Endometrial microvascular endothelial cells (primary cell): ENCODE measurements around the gene MMADHC. TPM values are rescaled to one million over a fixed set of nuclear protein-coding genes. Genes with fewer than 3 reads are reported as not detected.

Experiments
- in situ Hi-C: cut with HindIII; loops from 2 replicates; pipeline ENCODE4 v1.10.0; 2017; ENCODE audit warnings: low sequenced_read_pairs, low pct_unique_long_range_greater_than_20kb; ENCODE audit errors: inconsistent ontology term
- total RNA-seq: library from RNA; depleted of rRNA; stranded (reverse); fragments of >200 nt; gene quantifications from one replicate; pipeline ENCODE4 v1.2.3, GENCODE V29; 2015; ENCODE audit errors: inconsistent ontology term

MMADHC gene
- total RNA-seq, 1 donor from 2014 or later, result 127 TPM

DNA sequence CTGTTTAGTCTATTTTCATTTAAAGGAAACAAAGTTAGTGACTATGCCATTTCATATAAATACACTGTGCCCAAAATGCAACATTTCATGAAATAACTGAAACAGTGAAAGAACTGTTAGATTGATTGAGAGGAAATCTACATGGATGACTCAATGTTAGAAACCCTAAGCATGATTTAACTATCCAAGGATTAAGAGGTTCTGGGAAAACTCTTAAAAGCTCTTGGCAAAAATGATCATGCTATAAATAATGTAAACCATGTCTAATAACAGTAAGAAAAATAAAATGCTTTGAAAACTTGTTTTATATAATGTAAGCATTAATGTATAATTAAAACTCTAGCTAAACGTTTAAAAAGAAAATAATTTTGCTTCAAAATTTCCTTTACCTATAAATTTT is 23.5 kb downstream of the MMADHC start:
- in situ Hi-C loops, result no loop called here

DNA sequence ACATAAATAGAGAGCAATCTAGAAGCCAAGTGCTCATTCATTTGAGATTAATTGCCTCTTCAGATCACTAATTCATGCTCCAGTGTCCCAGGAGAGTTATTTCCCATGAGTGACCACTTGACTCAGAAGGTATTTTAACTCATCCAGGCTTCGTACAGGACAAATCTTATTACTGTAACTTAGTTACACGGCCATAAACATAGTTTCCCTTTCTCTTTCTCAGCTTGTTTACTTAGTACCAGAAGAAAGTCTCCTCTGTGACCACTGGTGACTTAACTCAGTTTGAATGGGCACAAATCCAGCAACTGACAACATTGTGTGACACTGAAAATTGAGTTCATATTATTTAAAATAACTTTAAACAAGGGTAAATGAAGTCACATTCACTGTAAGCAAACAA is 25.3 kb downstream of the MMADHC start:
- in situ Hi-C loops, result no loop called here

DNA sequence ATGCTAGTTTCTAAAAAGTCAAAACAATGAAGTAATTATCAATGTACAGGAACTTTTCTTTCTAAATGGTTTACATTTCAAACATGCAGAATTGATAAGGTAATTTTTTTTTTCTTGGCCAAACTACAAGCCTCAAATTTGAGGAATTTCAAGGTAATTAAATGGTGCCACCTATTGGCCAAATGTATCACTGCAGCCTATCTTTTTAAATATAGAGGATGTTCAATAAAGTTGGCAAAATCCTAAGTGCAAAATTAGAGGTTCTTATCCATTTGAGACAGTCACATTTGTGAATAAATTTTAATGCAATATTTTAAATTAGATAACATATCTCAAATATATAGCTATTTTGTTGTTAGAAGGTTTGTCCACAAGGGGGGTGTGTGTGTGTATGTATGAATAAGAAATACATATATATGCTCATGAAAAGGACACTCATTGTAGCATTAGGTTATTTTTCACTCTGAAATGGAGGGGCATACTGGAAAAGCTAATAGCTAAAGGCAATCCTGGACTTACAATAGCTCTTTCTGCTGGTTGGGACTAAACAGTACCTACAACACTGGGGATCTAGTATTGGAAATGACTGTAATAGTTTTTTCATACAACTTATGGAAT is 26.2 kb downstream of the MMADHC start:
- in situ Hi-C loops, result no loop called here

DNA sequence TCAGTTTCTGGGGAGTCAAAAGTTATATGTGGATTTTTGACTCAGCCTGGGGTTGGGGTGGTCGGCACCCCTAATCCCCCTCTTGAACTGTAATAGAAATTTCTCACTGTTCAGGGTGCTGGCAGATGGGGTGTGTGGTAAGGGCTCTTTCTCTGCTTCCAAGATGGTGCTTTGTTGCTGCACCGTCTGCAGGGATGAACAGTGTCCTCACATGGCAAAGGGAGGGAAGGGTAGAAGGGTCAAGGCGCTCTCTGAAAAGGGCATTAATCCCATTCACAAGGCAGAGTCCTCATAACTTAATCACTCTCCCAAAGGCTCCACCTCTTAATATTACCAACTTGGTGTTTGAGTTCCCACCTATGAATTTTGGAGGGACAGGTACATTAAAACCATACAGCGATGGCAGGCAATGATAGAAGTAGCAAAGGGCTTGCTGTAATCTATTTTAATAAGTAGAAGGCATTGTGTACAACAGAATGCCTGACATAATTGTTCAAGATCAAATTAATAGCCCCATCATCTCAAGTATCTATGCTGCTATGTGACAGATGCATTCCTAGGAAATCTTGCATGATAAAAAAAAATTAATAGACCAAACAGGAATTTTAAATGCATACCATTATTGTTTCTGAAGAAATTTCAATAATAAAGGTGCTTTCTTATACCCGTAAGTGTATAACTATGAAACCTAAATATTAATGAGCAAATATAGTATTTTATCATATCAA is 28.1 kb downstream of the MMADHC start:
- in situ Hi-C loops, result no loop called here

DNA sequence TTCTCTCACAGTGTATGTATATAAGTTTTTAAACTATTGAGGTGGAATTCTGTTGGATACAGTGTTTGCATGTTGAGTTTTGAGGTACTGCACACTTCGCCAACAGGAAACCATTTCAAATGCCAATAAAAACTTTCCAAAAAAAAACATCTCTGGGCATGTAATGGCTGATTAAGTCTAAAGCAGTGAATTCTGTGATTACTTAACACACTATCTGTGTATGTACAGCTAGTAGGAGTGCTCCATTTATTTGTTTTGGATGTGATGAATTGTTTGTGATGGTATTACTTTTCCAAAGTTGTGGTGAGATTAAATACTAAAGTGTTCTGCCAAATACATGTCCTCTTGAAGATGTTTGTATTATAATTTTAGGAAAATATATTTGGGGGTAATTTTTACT is 31.1 kb downstream of the MMADHC start:
- in situ Hi-C loops, result no loop called here

DNA sequence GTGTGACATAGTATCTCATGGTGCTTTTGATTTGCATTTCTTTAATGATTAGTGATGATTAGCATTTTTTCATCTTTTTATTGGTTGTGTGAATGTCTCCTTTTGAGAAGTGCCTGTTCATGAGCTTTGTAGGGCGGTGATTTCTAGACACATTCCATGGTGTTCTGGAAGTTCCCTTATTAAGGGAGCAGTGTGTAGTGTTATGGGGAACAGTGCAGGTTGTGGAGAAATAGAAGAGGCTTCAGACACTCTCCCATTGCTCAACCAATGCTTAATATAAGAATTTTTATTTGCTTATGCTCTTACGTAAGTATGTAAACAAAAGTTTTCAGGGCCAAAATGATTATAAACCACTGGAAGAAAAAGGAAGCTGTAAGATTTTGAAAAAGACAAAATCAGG is 34.7 kb downstream of the MMADHC start:
- in situ Hi-C loops, result no loop called here

DNA sequence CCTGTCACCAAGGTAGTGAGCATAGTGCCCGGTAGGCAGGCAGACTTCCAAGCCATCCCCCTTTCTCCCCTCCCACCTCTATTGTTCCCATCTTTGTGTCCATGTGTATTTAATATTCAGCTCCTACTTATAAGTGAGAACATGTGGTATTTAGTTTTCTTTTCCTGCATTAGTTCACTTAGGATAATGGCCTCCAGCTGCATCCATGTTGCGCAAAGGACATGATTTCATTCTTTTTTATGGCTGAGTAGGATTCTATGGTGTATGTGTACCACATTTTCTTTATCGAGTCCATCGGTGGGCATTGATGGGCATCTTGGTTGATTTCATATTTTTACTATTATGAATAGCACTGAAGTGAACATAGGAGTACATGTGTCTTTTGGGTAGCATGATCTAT is 35.3 kb downstream of the MMADHC start:
- in situ Hi-C loops, result no loop called here

DNA sequence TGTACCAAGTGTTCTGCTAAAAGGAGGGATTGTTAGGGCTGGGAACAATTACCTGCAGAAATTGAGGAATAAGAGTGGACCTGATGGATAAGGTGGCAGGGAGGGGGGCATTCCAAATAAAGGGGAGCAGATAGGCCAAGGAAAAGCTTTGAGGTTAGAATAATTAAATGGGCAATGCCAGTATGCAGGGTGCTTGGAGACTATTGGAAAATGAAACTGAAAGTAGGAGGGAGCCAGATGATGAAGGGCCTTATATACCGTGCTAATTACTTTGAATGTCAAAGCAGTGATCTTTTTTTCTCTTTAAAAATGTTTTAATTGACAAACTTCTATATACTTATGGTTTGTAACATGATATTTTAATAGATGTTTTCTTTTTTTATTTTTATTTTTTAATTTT is 42.9 kb downstream of the MMADHC start:
- in situ Hi-C loops, result no loop called here

DNA sequence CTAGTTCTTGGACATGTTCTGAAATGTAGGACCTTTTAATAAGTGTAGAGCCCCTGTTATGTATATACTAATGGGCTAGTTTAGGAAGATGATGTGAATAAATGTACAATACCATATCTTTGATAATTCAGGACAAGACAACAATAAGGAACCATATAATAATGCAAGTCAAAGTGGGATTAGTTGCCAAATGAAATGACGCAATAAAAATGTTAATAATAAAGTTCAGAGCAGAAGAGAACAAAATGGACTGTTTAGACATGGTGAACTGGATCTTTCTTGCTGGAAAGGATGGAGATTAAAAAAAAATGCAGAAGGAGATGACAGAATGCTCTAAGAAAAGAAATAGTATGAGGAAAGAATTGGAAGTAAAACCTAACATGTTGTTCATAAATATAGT is 43.7 kb downstream of the MMADHC start:
- in situ Hi-C loops, result no loop called here

DNA sequence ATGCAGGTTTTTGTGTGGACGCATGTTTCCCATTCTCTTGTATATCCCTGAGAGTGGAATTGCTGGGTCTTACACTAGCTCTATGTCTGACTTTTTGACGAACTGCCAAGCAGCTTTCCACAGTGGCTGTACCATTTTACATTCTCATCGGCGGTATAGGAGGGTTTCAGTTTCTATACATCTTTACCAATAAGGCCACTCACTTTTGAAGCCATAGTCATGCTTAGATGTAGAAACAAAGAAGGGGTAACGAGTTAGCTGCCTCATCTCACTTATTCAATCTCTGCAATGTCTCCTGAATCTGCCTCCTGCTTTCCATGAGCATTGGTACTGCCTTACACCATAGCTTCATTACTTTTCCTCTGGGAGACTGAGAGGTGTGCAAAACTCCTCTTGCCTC is 47.4 kb downstream of the MMADHC start:
- in situ Hi-C loops, result no loop called here

DNA sequence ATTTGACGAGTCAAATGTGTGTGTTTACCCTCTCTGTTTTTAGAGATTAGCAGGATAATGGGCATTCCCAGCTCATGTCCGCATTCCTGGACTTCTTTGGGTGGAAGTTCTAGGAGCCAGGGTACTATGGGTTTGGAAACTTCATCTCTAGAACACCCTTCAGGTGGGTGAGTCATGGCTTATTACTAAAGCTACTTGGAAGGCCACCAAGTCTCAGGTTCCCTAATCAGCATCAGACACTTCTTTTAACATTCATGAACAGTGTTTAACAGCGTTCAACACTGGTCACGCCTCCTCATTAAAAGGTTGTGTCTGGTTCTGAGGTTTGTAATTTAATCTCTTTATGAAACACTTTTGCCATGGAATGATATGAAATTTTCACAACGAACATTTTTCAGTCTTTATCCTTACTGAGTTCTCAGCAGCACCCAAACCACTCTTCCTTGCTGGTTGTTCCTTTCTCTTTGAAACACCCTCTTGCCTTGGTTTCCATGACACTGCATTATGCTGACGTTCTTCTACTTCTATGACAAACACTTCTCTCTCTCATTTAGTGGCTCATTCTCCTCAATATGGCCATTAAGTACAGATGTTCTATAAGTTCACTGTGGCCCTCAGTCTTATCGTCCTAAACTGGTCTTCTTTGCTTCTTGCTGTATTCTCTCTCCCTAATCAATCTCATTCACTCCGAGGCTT is 49.3 kb downstream of the MMADHC start:
- in situ Hi-C loops, result no loop called here

DNA sequence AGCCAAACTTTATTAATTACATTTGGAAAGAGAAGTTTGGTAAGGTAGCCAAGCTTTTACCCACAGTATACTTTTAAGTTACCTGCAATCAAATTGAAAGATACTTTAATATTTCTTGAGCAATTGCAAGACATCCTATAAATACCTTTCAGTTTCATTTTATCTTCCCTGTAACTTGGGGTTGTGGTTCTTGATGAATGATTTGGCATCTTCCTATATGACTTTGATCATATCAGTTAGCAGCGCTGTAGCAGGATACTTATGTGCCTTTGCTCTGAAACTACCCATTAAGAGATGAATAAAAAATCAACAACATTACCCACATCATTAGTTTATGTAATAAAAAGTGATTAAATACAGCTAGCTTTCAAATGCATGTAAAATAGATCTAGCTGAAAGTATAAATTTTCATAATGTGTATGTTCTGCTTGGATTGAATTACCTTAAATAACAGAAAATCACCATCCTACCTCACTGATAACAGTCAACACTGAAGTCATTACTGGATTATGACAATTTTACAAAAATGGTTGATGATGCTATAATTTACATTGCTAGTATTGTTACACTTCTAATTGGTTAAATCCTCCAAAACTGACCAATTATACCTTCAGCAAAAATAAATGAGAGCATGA is 50.4 kb downstream of the MMADHC start:
- in situ Hi-C loops, result no loop called here

DNA sequence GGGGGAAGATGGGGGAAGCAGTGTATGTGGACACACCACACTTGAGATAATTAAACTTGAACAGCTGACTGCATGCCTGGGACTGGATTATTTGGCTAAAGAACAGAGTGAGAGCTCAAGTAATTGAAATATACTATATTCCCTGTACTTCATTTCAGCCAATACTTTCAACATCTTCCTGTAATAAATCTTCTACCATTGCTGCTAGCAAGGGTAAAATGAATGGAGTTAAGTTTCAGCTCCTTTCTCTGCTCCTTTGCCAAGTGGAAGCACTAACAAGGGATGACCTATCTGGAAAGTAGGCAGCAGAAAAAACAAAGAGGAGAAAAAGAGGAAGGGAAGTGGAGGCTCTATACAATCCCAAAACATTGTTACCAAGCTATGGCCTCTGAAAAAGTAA is 50.9 kb downstream of the MMADHC start:
- in situ Hi-C loops, result no loop called here

DNA sequence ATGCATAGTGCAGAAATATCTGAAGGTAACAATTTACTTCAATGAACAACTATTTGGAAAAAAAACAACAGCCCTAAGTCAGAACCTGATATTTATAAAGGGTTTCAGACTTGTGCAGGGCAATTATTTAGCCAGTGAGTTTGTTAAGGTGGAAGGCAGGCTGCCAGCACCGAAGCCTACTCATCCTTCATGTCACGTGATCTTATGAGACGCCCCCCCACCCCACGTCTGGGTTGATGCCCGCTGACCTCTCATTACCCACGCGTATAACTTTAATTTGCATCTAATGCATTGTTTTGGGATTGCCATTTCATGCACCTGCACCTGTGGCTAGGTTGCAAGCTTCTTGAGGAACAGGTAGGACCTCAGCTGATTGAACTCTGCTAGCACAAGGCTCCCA is 52.9 kb downstream of the MMADHC start:
- in situ Hi-C loops, result no loop called here

DNA sequence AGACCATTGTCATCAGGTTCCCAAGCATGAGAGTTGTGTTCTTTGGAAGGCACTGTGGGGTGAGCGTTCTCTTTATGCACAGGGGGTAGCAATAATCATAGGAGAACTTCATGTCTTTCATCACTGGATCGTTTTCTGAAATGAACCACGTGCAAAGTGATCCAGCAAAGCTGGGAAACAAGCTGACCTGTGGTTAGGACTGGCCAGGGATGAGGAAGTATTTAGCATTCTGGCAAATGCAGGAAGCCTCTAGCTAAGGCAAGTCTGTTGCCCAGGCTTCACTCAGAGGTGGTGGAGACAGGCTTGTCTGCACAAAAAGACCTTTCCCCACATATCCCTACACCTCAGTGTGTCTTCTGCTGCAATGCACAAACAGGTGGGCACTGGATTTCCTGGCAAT is 58.6 kb downstream of the MMADHC start:
- in situ Hi-C loops, result no loop called here

DNA sequence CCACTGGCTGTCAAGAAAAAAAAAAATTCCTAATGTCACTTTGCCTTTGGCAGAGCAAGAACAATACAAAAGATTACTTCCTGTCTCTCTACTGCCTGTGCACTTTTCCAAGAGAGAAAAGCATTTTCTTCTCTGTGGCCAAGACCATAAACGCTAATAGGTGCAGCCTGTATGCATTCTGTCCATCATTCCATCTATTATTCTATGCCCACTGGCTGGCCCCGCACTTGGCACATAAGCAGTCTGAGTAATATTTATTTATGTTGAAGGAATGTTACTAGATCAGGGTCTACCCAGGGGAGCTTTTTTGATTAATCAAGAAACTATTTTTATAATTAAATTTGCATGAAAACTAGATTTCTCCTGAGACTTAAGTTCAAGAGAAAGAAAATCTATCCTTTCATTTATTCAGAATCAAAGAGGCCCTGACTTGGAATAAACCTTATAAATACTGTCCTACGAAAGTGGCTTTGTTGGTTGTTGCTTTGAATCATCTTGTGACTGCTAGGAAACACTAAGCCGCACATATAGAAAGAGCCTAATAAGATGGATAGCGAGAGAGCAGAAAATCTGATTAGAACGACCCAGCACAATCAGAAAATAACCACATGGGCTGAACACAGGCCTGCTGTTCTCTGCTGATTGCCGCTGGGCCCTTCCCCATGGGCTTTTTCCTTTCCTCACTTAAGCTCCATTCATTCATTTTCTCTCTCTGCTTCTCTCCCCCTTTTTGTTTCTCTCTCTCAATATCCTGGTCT is 59.4 kb downstream of the MMADHC start:
- in situ Hi-C loops, result no loop called here

DNA sequence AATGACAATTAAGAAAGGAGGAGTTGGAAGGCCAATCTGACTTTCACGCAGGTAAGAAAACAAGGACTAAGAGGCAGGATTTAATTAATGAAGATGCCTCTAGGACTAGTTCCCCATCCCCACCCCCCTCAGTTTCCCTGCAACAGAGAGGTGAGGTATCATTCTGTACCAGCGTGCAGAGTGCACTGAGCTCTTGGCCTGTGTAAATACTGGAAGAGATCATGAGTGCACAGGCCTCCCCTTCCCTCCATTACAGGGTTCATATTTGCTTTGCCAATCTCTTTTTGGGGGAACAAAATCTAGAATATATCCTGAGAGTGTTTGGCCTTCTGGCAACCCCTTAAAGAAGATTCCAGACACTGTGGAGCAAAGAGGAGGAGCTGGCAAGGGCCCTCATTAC is 60.9 kb downstream of the MMADHC start:
- in situ Hi-C loops, result no loop called here

DNA sequence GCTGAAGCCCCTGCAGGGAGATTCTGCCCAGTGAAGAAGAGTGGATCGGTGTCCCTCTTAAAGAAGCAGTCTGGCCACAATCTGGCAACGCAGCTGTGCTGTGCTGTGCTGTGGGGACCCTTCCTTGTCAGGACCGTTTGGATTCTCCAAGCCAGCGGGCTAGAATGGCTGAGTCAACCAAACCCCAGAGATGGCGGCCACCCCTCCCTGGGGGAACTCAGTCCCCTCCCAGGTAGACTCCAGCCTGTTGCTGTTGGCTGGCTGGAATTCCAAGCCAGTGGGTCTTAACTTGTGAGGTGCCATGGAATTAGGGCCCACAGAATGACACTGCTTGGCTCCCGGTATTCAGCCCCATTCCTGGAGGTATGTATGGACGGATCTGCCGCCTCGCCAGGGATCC is 62.3 kb downstream of the MMADHC start:
- in situ Hi-C loops, result no loop called here
